HG03175 (cell line): ENCODE data around the gene INO80C.
A peak's percentile ranks its signal among the peaks of the same experiment; 100 is the strongest.

Experiments used
- ATAC-seq: cut with Tn5 transposase; IDR thresholded peaks from one replicate; pipeline ENCODE4 v1.9.1; 2021; ENCODE audit warnings: mild to moderate bottlenecking, moderate library complexity; ENCODE audit not compliant: unreplicated experiment

Gene INO80C

GRCh38 chr18:35513181-35513936 is 15.6 kb upstream of the INO80C start:
- ATAC-seq: no peak

DNA sequence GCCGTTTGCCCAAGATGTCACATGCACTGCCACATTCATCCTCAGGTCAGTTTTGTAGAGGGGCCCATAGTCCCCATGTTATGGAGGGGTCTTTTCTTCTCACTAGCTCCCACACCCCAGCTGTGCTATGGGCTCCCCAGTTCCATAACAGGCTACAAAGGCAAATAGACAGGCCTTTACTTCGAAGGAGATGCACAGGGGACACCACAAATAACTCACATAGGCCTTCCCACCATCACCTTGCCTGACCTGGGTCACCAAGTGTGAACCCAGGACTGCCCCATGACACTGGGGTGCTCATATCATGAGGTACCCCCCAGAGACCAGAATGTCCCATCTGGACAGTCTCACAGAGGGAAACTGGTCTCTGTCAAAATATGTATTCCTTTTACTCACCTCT is 15.0 kb upstream of the INO80C start:
- no peak for ATAC-seq

DNA sequence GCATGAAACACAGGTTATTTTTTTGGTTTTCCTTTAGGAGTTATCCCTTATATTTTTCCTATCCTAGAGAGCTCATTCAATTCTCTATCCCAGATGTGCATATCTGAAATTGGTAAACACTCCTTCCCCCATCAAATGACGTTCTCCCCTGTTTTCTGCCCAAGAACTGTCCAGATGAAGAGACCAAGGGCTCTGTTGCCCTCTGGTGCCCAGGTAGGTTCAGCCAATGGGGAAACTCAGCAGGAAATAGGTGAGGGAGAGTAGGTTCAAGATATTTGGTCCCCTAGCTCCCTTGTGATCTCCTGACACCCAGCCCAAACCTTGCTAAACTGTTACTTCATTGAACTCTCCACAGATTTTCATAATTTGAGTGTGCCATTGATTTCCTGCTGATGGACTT is 14.1 kb upstream of the INO80C start:
- ATAC-seq: no peak

GRCh38 chr18:35511428-35511827 is 13.7 kb upstream of the INO80C start:
- peak; percentile 87 for ATAC-seq

- ATAC-seq: no peak
Measured at GRCh38 chr18:35510076-35510651, 12.4 kb upstream of the INO80C start.

- no peak for ATAC-seq
Measured at GRCh38 chr18:35508746-35509338, 11.1 kb upstream of the INO80C start.

DNA sequence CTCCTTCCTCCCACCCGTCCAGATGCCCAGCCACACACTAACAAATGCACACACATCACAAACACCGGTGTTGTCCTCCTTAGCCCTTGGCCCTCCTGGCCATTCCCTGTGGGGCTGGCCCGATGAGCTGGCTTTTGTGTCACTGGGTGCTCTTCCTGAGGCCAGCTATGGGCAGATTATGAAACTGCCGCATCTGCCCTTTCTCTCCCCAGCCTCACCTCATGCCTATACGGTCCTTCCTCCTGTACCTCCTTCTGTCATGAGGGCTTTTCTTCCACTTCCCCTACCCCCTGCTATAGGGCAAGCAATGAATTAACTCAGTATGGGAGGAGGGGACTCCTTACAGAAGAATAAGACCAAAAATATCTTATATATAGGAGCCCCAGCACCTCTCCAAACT is 10.3 kb upstream of the INO80C start:
- no peak for ATAC-seq

DNA sequence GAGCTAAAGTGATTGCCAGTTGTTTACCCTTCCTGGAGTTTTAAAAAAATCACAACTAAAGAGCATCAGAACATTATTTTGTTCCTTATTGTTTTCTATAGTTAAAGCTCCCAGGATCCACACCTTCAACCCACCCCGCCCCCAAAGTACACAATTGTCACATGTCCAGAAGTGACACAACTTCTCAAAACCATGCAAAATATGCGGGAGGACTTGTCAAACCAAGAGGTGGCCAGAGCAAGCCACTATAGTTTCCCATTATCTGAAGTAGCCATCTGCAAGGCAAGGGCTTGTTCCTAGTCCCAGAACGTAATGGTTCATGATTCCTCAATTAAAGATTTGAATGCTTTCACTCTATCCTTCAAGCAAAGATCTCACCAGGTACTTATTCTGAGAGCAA is 9.9 kb upstream of the INO80C start:
- no peak for ATAC-seq

DNA sequence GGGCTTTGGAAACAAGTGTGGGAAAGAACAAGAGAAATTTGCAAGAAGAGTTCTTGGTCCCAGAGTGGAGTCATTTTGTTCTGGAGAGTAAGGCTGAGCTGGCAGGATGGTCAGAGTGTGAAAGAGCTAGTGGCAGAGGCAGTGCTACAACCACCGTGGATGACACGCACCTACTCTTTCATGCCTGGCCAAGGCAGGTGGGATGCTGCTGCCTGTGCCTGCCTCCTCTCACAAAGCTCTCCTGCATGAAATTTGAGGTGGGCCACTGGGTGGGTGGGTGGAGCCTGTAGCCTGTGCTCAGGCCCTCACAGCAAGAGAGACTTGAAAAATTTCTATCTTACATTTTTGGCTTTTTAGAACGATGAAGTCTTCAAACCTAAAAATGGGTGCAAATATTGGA is 9.4 kb upstream of the INO80C start:
- ATAC-seq: no peak

GRCh38 chr18:35506024-35506712 is 8.4 kb upstream of the INO80C start:
- no peak for ATAC-seq

GRCh38 chr18:35504996-35505395 is 7.2 kb upstream of the INO80C start:
- ATAC-seq: no peak

DNA sequence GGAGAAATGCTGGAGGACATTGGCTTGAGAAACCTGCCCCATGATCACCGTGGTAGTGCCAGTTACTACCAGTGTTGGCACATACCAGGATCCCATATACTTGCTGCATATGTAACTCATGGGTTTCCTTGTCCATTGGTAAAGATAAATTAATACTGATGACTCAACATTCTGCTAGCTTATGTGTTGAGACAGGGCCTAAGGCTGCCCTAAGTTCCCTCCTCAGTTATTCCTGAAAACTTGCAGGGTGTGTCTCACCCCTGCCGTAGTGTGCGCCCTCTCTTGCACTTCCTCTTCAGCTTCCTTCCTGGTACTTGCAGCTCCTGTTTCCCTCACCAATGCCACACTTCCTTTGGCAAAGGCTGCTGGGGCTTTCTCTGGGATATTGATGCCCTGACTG is 4.3 kb upstream of the INO80C start:
- no peak for ATAC-seq

DNA sequence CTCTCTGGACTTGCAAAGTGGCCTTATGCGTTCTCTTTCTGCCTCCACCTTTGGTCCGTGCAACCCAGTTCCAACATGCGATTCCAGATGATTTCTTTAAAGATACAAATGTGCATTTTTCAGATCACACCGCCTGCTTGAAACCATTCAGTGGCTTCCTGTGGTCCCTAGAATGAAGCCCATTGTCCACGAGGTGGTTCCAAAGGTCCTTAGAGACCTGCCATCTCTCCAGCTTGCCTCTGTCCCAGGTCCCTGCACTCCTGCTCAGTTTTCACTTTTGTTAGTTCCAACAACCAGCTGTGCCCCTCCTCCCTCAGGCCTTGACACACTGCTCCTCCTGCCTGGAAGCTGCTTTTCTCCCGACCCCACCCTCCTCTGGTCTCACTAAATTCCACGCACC is 3.6 kb upstream of the INO80C start:
- ATAC-seq: no peak

DNA sequence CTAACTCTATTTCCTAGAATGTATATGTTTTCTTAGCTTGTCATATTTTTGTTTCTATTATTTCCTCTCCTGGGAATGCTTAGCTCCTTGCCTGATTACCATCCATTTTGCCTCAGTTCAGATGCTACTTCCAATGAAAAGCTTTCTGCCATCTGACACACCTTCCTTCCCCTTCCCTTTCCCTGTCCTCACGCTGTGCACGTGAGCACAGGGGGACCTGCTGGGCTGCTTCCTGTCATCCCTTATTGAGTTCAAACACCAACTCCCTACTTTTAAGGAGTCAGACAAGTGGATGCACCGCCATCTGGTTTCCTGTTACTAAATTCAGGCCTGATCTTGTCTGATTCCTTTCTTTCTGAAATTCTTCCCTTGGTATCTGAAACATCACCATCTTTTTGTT is 2.4 kb upstream of the INO80C start:
- ATAC-seq: no peak

- peak; percentile 14 for ATAC-seq
Measured at GRCh38 chr18:35497027-35497369, 762 bp downstream of the INO80C start.

- no peak for ATAC-seq
Measured at GRCh38 chr18:35495536-35496314, 2.0 kb downstream of the INO80C start.

DNA sequence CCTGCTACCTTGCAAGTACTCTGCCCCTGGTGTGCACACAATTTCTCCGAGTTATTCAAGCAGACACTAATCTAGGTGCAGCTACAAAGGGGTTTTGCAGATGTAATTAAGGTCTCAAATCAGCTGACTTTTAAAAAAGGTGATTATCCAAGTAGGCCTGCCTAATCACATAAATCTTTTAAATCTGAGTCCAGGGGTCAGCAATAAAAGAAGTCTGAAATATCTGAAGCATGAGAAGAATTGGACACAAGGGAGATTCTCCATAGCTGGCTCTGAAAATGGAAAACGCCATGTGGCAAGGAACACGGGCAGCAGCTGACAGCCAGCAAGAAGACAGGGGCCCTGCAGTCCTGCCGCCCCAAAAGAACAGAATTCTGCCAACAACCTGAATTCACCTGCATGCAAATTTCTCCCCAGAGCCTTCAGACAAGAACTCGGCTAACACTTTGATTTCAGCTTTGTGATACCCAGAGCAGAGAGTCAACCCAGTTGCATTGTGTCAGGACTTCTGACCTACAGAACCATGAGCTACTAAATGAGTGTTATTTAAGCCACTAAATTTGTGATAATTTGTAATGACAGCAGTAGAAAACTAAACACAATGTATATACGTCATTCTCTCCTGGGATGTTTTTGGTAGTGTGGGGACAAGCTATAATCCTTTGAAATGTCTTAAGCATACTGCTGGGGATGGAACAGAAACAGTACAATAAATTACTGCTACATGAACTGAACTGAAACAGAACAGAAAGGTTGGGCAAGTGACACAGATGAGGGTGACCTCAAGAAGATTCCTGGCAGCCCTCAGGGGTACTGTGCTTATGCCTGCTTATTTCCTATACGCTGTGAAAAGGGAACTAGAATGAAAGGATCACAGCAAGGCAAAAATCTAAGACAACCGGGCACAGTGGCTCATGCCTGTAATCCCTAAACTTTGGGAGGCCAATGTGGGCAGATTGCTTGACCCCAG is 3.2 kb downstream of the INO80C start:
- no peak for ATAC-seq

DNA sequence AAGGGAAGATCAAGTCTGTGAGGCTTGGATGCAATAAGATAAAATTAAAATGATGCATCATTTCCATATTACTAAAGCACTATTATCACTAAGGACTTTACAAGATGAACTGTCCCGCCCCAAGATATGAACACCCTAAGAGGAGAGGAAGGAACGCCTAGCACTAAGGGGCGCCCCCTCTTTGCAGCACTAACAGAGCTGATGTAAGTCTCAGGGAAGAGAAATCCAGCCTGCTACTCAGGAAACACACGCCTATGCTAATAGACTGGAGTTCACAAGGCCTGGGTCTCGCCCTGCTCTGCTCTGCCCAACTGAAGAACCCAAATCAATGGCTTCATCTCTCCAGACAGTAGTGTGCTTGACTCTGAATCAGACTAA is 6.1 kb downstream of the INO80C start:
- no peak for ATAC-seq

DNA sequence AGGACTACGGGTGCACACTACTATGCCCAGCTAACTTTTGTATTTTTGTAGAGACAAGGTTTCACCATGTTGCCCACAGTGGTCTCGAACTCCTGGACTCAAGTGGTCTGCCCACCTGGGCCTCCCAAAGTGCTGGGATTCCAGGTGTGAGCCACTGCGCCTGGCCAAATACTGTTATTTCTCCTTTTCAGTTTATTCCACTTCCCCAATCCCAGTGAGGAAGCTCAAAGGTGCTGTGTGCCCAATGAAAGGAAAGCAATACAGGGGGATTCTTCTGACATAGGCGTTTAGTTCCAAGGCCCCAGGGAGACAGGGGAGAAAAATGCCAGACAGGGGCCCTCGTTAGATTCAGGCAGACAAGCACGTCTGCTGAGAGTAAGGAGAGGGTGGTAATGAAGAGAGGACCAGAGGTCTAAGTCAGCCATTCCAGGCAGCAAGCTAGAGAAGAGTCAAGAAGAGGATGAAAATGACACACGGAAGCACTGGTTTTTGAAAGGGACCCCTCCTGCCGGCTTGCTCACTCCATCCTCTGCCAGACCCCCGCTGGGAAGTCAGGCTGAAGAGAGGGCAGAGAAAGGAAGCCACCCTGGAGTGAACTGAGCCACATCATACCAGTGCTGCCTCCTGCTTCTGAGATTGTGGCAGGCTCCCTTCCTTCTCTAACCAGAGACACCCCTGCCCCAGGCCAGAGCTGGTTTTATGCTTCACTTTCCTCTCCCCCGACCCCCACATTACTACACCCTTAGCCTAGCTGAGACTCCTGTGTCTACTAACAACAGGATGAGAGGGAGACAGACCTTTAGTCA is 6.7 kb downstream of the INO80C start:
- ATAC-seq: no peak
